Nephron progenitor cell (in vitro differentiated cells): ENCODE measurements around the gene ZDHHC11.
"Not testable (repeated sequence)": the region's sequence is repeated elsewhere in the genome, so short reads cannot be mapped to it uniquely, and the experiment has no call there.

Source experiments
- DNase-seq: peaks from one replicate; pipeline ENCODE4 v3.0.0; 2021
- H3K27ac Mint-ChIP-seq: 2 replicates; pipeline ENCODE4 v1.8.0; 2021; ENCODE audit warnings: mild to moderate bottlenecking, moderate library complexity, mixed read lengths
- H3K27me3 Mint-ChIP-seq: 2 replicates; pipeline ENCODE4 v1.8.0; 2021; ENCODE audit warnings: mild to moderate bottlenecking, low read depth, mixed read lengths; ENCODE audit not compliant: poor library complexity
- H3K36me3 Mint-ChIP-seq: 2 replicates; pipeline ENCODE4 v1.8.0; 2021; ENCODE audit warnings: low read depth, mixed read lengths
- H3K4me1 Mint-ChIP-seq: 2 replicates; pipeline ENCODE4 v1.8.0; 2021; ENCODE audit warnings: mixed read lengths
- H3K4me3 Mint-ChIP-seq: 2 replicates; pipeline ENCODE4 v1.8.0; 2021; ENCODE audit warnings: mild to moderate bottlenecking, moderate library complexity, mixed read lengths
- H3K9me3 Mint-ChIP-seq: 2 replicates; pipeline ENCODE4 v1.8.0; 2021; ENCODE audit warnings: mild to moderate bottlenecking, moderate library complexity, mixed read lengths
- CTCF ChIP-seq: fragments of 200-600 bp; sonication (generic); IDR thresholded peaks from 2 replicates; pipeline ENCODE4 v1.5.0; 2021; ENCODE audit warnings: antibody characterized with exemption

ZDHHC11 gene

GRCh38 chr5:765948-766631, 84.7 kb downstream of the ZDHHC11 start:
- Mint-ChIP-seq H3K9me3 (peaks cover 16% of the 10 kb centered on the region), H3K27ac (peak overlapping the region; percentile 71)

GRCh38 chr5:763998-764781, 86.6 kb downstream of the ZDHHC11 start:
- peaks cover 11% of the 10 kb centered on the region for H3K4me1 Mint-ChIP-seq
- H3K27me3 Mint-ChIP-seq: peaks cover 29% of the 10 kb centered on the region
- peaks cover 16% of the 10 kb centered on the region for H3K9me3 Mint-ChIP-seq
- H3K36me3 Mint-ChIP-seq: peaks cover 16% of the 10 kb centered on the region
- no peak overlapping the region for H3K27ac Mint-ChIP-seq
- H3K4me3 Mint-ChIP-seq: no peak overlapping the region
- TF ChIP-seq CTCF: no peak
- no peak for DNase-seq

More at GRCh38 chr5:765948-766631, 84.7 kb downstream of the ZDHHC11 start:
- Mint-ChIP-seq H3K4me1 (peaks cover 3% of the 10 kb centered on the region), H3K27me3 (peaks cover 26% of the 10 kb centered on the region), H3K36me3 (peaks cover 16% of the 10 kb centered on the region), H3K4me3 (no peak overlapping the region)
- no peak for TF ChIP-seq CTCF
- DNase-seq: no peak

- Mint-ChIP-seq H3K9me3 (peaks cover 16% of the 10 kb centered on the region), H3K4me3 (no peak overlapping the region), H3K36me3 (peaks cover 16% of the 10 kb centered on the region), H3K27me3 (peaks cover 29% of the 10 kb centered on the region), H3K27ac (no peak overlapping the region), H3K4me1 (peaks cover 19% of the 10 kb centered on the region)
- no peak for DNase-seq
- no peak for TF ChIP-seq CTCF
Measured at GRCh38 chr5:763397-763796, 87.4 kb downstream of the ZDHHC11 start.

GRCh38 chr5:762996-763395, 87.8 kb downstream of the ZDHHC11 start:
- Mint-ChIP-seq H3K9me3 (peaks cover 16% of the 10 kb centered on the region), H3K36me3 (peaks cover 16% of the 10 kb centered on the region), H3K4me1 (peaks cover 23% of the 10 kb centered on the region), H3K27me3 (peaks cover 29% of the 10 kb centered on the region), H3K27ac (peak overlapping the region; percentile 13)
- not testable (repeated sequence) for H3K4me3 Mint-ChIP-seq, DNase-seq

GRCh38 chr5:761854-762710, 88.7 kb downstream of the ZDHHC11 start:
- no peak overlapping the region for H3K4me3 Mint-ChIP-seq
- peaks cover 16% of the 10 kb centered on the region for H3K9me3 Mint-ChIP-seq
- no peak overlapping the region for H3K27ac Mint-ChIP-seq

More at GRCh38 chr5:761854-762710, 88.7 kb downstream of the ZDHHC11 start:
- Mint-ChIP-seq H3K27me3 (peaks cover 29% of the 10 kb centered on the region), H3K4me1 (peaks cover 32% of the 10 kb centered on the region), H3K36me3 (peaks cover 16% of the 10 kb centered on the region)
- TF ChIP-seq CTCF: no peak
- no peak for DNase-seq
